ENCODE results near the gene FFAR1. TPM values are rescaled to one million over a fixed set of nuclear protein-coding genes. Genes with fewer than 3 reads are reported as not detected.

FFAR1 gene
- total RNA-seq, 4 donors from 2014 or later = not detected

GRCh38 chr19:35301961-35302360, 45.7 kb upstream of the FFAR1 start:
- Histone ChIP-seq H3K27ac (no peak overlapping the region), H3K27me3 (no peaks in the 10 kb centered on the region)
- intact Hi-C loops (cut with DNase I) = no loop called here

GRCh38 chr19:35302446-35302845, 45.3 kb upstream of the FFAR1 start:
- intact Hi-C loops (cut with DNase I) = no loop called here
- Histone ChIP-seq H3K36me3 (no peaks in the 10 kb centered on the region), H3K27me3 (no peaks in the 10 kb centered on the region), H3K27ac (no peak overlapping the region), H3K4me1 (peaks cover 0 to 10% of the 10 kb centered on the region in 2 donors), H3K4me3 (replicated peaks in 1 of 3) (no peak overlapping the region), H3K9me3 (no peaks in the 10 kb centered on the region)
- WGBS, 2 donors = 87 to 91% methylated on average over 13 to 15 of the region's 16 CpGs
- TF ChIP-seq CTCF (IDR thresholded peaks at IDR 0.05) (no peak), POLR2A (IDR thresholded peaks at IDR 0.05) (no peak)
- no peak for DNase-seq

More at GRCh38 chr19:35301961-35302360, 45.7 kb upstream of the FFAR1 start:
- 95 to 100% methylated on average over 2 of the region's 2 CpGs for WGBS, 2 donors
- H3K4me1 ChIP-seq = peaks cover 0 to 7% of the 10 kb centered on the region in 2 donors
- H3K9me3 ChIP-seq = no peaks in the 10 kb centered on the region
- DNase-seq = no peak
- H3K36me3 ChIP-seq = no peaks in the 10 kb centered on the region
- TF ChIP-seq POLR2A (IDR thresholded peaks at IDR 0.05) (no peak), CTCF (IDR thresholded peaks at IDR 0.05) (no peak)
- H3K4me3 ChIP-seq (replicated peaks in 1 of 3) = no peak overlapping the region

- Histone ChIP-seq H3K4me3 (replicated peaks in 1 of 3) (no peak overlapping the region), H3K9me3 (no peaks in the 10 kb centered on the region), H3K27ac (no peak overlapping the region), H3K27me3 (no peaks in the 10 kb centered on the region), H3K36me3 (no peaks in the 10 kb centered on the region), H3K4me1 (peaks cover 7 to 20% of the 10 kb centered on the region in 2 donors)
- no peak for DNase-seq
- WGBS, 2 donors = 82% methylated on average over 6 of the region's 6 CpGs
- TF ChIP-seq POLR2A (IDR thresholded peaks at IDR 0.05) = no peak
- TF ChIP-seq CTCF (IDR thresholded peaks at IDR 0.05) = no peak
- intact Hi-C loops (cut with DNase I) = no loop called here
These were observed 44.3 kb upstream of the FFAR1 start for GRCh38 chr19:35303357-35303915.

- Histone ChIP-seq H3K4me3 (replicated peaks in 1 of 3) (no peak overlapping the region), H3K36me3 (no peaks in the 10 kb centered on the region), H3K27me3 (no peaks in the 10 kb centered on the region), H3K4me1 (peaks cover 7 to 26% of the 10 kb centered on the region in 2 donors), H3K9me3 (no peaks in the 10 kb centered on the region), H3K27ac (no peak overlapping the region)
- DNase-seq = no peak
- intact Hi-C loops (cut with DNase I) = no loop called here
- 81% methylated on average over 11 of the region's 11 CpGs for WGBS, 2 donors
- no peak for TF ChIP-seq CTCF (IDR thresholded peaks at IDR 0.05)
- TF ChIP-seq POLR2A (IDR thresholded peaks at IDR 0.05) = no peak
These were observed 43.7 kb upstream of the FFAR1 start for GRCh38 chr19:35304036-35304435.

- H3K36me3 ChIP-seq = no peaks in the 10 kb centered on the region
- no peak for DNase-seq
- H3K9me3 ChIP-seq = no peaks in the 10 kb centered on the region
- intact Hi-C loops (cut with DNase I) = no loop called here
- peaks cover 11 to 37% of the 10 kb centered on the region in 2 donors for H3K4me1 ChIP-seq
- 67 to 86% methylated on average over 6 of the region's 6 CpGs for WGBS, 2 donors
- no peak for TF ChIP-seq CTCF (IDR thresholded peaks at IDR 0.05)
- no peak for TF ChIP-seq POLR2A (IDR thresholded peaks at IDR 0.05)
- no peaks in the 10 kb centered on the region for H3K27me3 ChIP-seq
- no peak overlapping the region for H3K4me3 ChIP-seq (replicated peaks in 1 of 3)
- H3K27ac ChIP-seq = no peak overlapping the region
These were observed 42.5 kb upstream of the FFAR1 start for GRCh38 chr19:35305181-35305580.
